ENCODE measurements around the gene FDPS. TPM values are rescaled to one million over a fixed set of nuclear protein-coding genes. Genes with fewer than 3 reads are reported as not detected.
A peak's percentile ranks its signal among the peaks of the same experiment; 100 is the strongest.

FDPS gene
- total RNA-seq, result 100 to 1,000 TPM; 129 to 256 (median 179) TPM

GRCh38 chr1:155308493-155309422, at the start of gene FDPS:
TSS of gene FDPS (plus strand) at chr1:155308866. CDS start at chr1:155309790, 924 bp downstream.
- TF ChIP-seq POLR2A (IDR thresholded peaks at IDR 0.05) (peak in 3 of 4 donors; percentile 38 to 85 (median 79)), EP300 (IDR thresholded peaks at IDR 0.05) (peak in 1 of 4 donors; percentile 97), POLR2AphosphoS5 (IDR thresholded peaks at IDR 0.05) (peak; percentile 93 to 99), CTCF (IDR thresholded peaks at IDR 0.05) (peak in 4 of 6 experiments; percentile 56 to 84 (median 66))
- peak; percentile 99 for ATAC-seq (ENCODE audit: low FRiP score in 2 of 2)
- WGBS, 2 donors, result 0 to 1% methylated on average over 28 to 38 of the region's 51 CpGs
- peak; percentile 98 to 100 for DNase-seq
- H3K27ac ChIP-seq, result peak within 1 kb of the TSS; percentile 91 to 96 (median 93)
- peaks cover 27 to 40% (median 33%) of the 10 kb centered on the region in 4 donors for H3K4me1 ChIP-seq
- peaks cover 0 to 25% (median 9%) of the 10 kb centered on the region in 4 donors for H3K36me3 ChIP-seq
- H3K27me3 ChIP-seq, result no peaks in the 10 kb centered on the region
- H3K9me3 ChIP-seq, result no peaks in the 10 kb centered on the region
- peak within 1 kb of the TSS; percentile 58 to 95 (median 66) for H3K4me3 ChIP-seq

- Histone ChIP-seq H3K27ac (no peak overlapping the region), H3K4me1 (peaks cover 24 to 36% (median 28%) of the 10 kb centered on the region in 4 donors), H3K36me3 (peaks cover 4 to 60% (median 33%) of the 10 kb centered on the region in 4 donors), H3K9me3 (no peaks in the 10 kb centered on the region), H3K27me3 (no peaks in the 10 kb centered on the region), H3K4me3 (no peak overlapping the region)
- 94 to 97% methylated on average over 4 to 5 of the region's 5 CpGs for WGBS, 2 donors
- ATAC-seq (ENCODE audit: low FRiP score in 2 of 2) (no peak), DNase-seq (no peak)
- TF ChIP-seq EP300 (IDR thresholded peaks at IDR 0.05) (no peak), POLR2AphosphoS5 (IDR thresholded peaks at IDR 0.05) (no peak), CTCF (IDR thresholded peaks at IDR 0.05) (no peak), POLR2A (IDR thresholded peaks at IDR 0.05) (no peak)
Observed at GRCh38 chr1:155260276-155260675, 48.4 kb upstream of the FDPS start.

- H3K4me1 ChIP-seq, result peaks cover 15 to 29% (median 19%) of the 10 kb centered on the region in 4 donors
- no peak for TF ChIP-seq POLR2A (IDR thresholded peaks at IDR 0.05)
- peak in 1 of 6 experiments; percentile 9 for TF ChIP-seq CTCF (IDR thresholded peaks at IDR 0.05)
- peak overlapping the region; percentile 70 to 97 (median 84) for H3K4me3 ChIP-seq
- DNase-seq (no peak), ATAC-seq (ENCODE audit: low FRiP score in 2 of 2) (no peak)
- H3K9me3 ChIP-seq, result no peaks in the 10 kb centered on the region
- H3K36me3 ChIP-seq, result peaks cover 7 to 72% (median 44%) of the 10 kb centered on the region in 4 donors
- WGBS, 2 donors, result 0% methylated on average over 1 to 9 of the region's 9 CpGs
- no peaks in the 10 kb centered on the region for H3K27me3 ChIP-seq
- peak overlapping the region; percentile 74 to 90 (median 82) for H3K27ac ChIP-seq
Observed at GRCh38 chr1:155261493-155261851, 47.2 kb upstream of the FDPS start.

- WGBS, 2 donors, result 1 to 2% methylated on average over 19 to 43 of the region's 47 CpGs
- Histone ChIP-seq H3K4me3 (peak within 1 kb of the TSS; percentile 70 to 97 (median 84)), H3K9me3 (no peaks in the 10 kb centered on the region), H3K4me1 (peaks cover 15 to 27% (median 19%) of the 10 kb centered on the region in 4 donors), H3K27ac (peak within 1 kb of the TSS; percentile 74 to 90 (median 82)), H3K27me3 (no peaks in the 10 kb centered on the region), H3K36me3 (peaks cover 13 to 74% (median 50%) of the 10 kb centered on the region in 4 donors)
- TF ChIP-seq CTCF (IDR thresholded peaks at IDR 0.05) (no peak), EP300 (IDR thresholded peaks at IDR 0.05) (peak in 1 of 4 donors; percentile 5), POLR2AphosphoS5 (IDR thresholded peaks at IDR 0.05) (peak; percentile 76 to 79), POLR2A (IDR thresholded peaks at IDR 0.05) (peak in 3 of 4 donors; percentile 44 to 83 (median 64))
- peak; percentile 98 to 99 for ATAC-seq (ENCODE audit: low FRiP score in 2 of 2)
- DNase-seq, result peak; percentile 91 to 99
Observed at GRCh38 chr1:155261852-155262673, 46.6 kb upstream of the FDPS start, which contains the start of gene SCAMP3. TSS of gene SCAMP3 (minus strand) at chr1:155262360. CDS start at chr1:155262151, 209 bp downstream.

Measured in upper lobe of left lung (tissue), 6 donors.